ENCODE results near the gene TBC1D2. TPM values are rescaled to one million over a fixed set of nuclear protein-coding genes. Genes with fewer than 3 reads are reported as not detected.
A peak's percentile ranks its signal among the peaks of the same experiment; 100 is the strongest.

The TBC1D2 gene
- total and polyA plus RNA-seq, 2 experiments from 2014 or later = 3.7 to 6.8 TPM

DNA sequence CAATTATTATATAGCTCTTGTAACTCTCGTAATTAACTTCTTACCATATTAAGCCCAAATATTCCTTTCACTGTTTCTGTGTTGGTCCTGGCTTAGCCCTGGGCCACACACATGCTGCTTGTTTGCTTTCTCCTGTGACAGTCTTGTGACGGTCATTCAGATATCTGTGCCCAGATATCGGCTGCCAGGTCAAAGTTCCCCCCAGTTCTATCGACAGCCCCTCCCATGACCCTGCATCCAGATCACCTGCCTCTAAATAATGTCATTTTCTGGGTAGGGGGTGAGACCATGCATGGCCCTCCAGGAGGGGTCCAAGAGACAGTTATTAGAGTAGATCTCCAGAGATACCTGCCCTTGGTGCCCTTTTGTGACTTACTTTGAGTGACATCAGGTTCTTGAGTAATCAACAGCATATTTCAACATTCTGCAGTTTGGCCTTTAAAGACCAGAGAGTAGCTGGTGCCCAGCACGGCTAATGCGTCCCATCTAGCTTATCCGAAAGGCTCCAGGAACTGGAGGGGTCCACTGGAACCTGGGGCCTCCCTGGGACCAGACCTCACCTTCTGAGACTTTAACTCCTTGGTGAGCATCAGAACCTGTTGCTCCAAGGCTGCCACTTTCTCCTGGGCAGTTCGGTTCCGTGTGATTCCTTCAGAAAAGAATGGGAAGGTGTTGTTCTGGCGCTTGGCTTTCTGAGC is 26.9 kb downstream of the TBC1D2 start:
- Mint-ChIP-seq H3K27ac (peak overlapping the region; percentile 7; the same call in 1 of the 2 replicates), H3K27me3 (ENCODE audit: insufficient read depth, low read depth, poor library complexity) (peaks cover 2% of the 10 kb centered on the region), H3K9me3 (no peaks in the 10 kb centered on the region), H3K36me3 (ENCODE audit: low read depth) (peaks cover 9% of the 10 kb centered on the region; the same call in 2 of the 3 replicates), H3K4me3 (no peak overlapping the region), H3K4me1 (no peaks in the 10 kb centered on the region; the same call in 2 of the 3 replicates)
- DNase-seq (ENCODE audit: low spot score) (no peak), ATAC-seq (no peak)
- no peak overlapping the region for H3K4me2 ChIP-seq
- no peaks in the 10 kb centered on the region for H3K9me2 ChIP-seq (ENCODE audit: insufficient read depth)
- H2AFZ ChIP-seq = no peak overlapping the region
- H3K4me3 ChIP-seq = no peak overlapping the region
- no peaks in the 10 kb centered on the region for H3F3A ChIP-seq (replicated peaks; ENCODE audit: low read depth)
- H3K4me1 ChIP-seq (ENCODE audit: insufficient read depth) = no peaks in the 10 kb centered on the region
- H4K20me1 ChIP-seq (replicated peaks; ENCODE audit: insufficient read depth) = no peaks in the 10 kb centered on the region; the same call in 1 of the 2 replicates
- H3K79me2 ChIP-seq (replicated peaks; ENCODE audit: insufficient read depth) = no peaks in the 10 kb centered on the region
- TF ChIP-seq EZH2 (IDR thresholded peaks at IDR 0.05; ENCODE audit: low read depth, unreplicated experiment) = no peak
- no peak for TF ChIP-seq JUNB (IDR thresholded peaks at IDR 0.05; ENCODE audit: unreplicated experiment)
- TF ChIP-seq STAT1 (IDR thresholded peaks at IDR 0.05; ENCODE audit: unreplicated experiment) = no peak
- no peak for TF ChIP-seq ZNF331 (CRISPR knock-in tag; IDR thresholded peaks at IDR 0.05; ENCODE audit: low read depth)
- no peak for TF ChIP-seq CREB1 (CRISPR knock-in tag; IDR thresholded peaks at IDR 0.05; ENCODE audit: low read depth)
- no peak for TF ChIP-seq POLR2AphosphoS5 (IDR thresholded peaks at IDR 0.05; ENCODE audit: low read depth)
- no peak for TF ChIP-seq ZNF114 (CRISPR knock-in tag; IDR thresholded peaks at IDR 0.05)
- no peaks in the 10 kb centered on the region for H3K36me3 ChIP-seq (ENCODE audit: insufficient read depth)
- 0 out of 2 replicates have a peak overlapping the region, but pooled peaks have one; percentile 55 for H3K27ac ChIP-seq (ENCODE audit: low read depth)
- no peaks in the 10 kb centered on the region for H3K27me3 ChIP-seq (ENCODE audit: insufficient read depth)

DNA sequence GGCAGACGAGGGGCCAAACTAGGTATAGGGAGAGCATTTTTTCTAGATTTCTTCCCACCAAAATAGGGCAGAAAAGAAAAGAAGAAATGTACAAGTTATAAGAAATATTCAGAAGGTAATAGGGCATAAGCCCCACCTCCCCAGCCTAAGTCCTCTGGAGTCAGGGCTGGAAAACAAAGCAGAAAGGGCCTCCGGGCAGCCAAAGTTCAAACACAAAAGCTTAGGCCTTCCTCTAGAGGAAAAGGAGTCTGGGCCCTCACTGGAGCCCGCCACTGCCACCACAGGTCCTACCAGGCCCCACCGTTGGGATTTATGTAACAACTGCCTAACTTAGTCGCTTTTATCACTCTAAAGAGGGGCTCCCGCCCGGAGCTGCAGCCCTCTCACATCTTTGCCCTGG is 27.6 kb downstream of the TBC1D2 start:
- H3K9me3 Mint-ChIP-seq = no peaks in the 10 kb centered on the region
- Histone ChIP-seq H3K36me3 (ENCODE audit: insufficient read depth) (no peaks in the 10 kb centered on the region), H3K4me1 (ENCODE audit: insufficient read depth) (no peaks in the 10 kb centered on the region), H2AFZ (no peak overlapping the region), H3K4me2 (no peak overlapping the region), H4K20me1 (replicated peaks; ENCODE audit: insufficient read depth) (no peaks in the 10 kb centered on the region; the same call in 1 of the 2 replicates), H3K9me2 (ENCODE audit: insufficient read depth) (no peaks in the 10 kb centered on the region), H3K27me3 (ENCODE audit: insufficient read depth) (no peaks in the 10 kb centered on the region), H3F3A (replicated peaks; ENCODE audit: low read depth) (no peaks in the 10 kb centered on the region), H3K27ac (ENCODE audit: low read depth) (0 out of 2 replicates have a peak overlapping the region, but pooled peaks have one; percentile 55), H3K4me3 (no peak overlapping the region), H3K79me2 (replicated peaks; ENCODE audit: insufficient read depth) (no peaks in the 10 kb centered on the region)
- H3K4me3 Mint-ChIP-seq = no peak overlapping the region
- peaks cover 4% of the 10 kb centered on the region; the same call in 2 of the 3 replicates for H3K4me1 Mint-ChIP-seq
- H3K27ac Mint-ChIP-seq = no peak overlapping the region
- H3K36me3 Mint-ChIP-seq (ENCODE audit: low read depth) = peaks cover 13% of the 10 kb centered on the region; the same call in 2 of the 3 replicates
- ATAC-seq (no peak), DNase-seq (ENCODE audit: low spot score) (no peak)
- H3K27me3 Mint-ChIP-seq (ENCODE audit: insufficient read depth, low read depth, poor library complexity) = peaks cover 2% of the 10 kb centered on the region
- TF ChIP-seq JUNB (IDR thresholded peaks at IDR 0.05; ENCODE audit: unreplicated experiment) = no peak
- TF ChIP-seq EZH2 (IDR thresholded peaks at IDR 0.05; ENCODE audit: low read depth, unreplicated experiment) = no peak
- no peak for TF ChIP-seq POLR2AphosphoS5 (IDR thresholded peaks at IDR 0.05; ENCODE audit: low read depth)
- no peak for TF ChIP-seq EZH2phosphoT487 (IDR thresholded peaks at IDR 0.05; ENCODE audit: unreplicated experiment)
- TF ChIP-seq, protein P1, sequence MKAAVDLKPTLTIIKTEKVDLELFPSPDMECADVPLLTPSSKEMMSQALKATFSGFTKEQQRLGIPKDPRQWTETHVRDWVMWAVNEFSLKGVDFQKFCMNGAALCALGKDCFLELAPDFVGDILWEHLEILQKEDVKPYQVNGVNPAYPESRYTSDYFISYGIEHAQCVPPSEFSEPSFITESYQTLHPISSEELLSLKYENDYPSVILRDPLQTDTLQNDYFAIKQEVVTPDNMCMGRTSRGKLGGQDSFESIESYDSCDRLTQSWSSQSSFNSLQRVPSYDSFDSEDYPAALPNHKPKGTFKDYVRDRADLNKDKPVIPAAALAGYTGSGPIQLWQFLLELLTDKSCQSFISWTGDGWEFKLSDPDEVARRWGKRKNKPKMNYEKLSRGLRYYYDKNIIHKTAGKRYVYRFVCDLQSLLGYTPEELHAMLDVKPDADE (IDR thresholded peaks at IDR 0.05) = no peak
- TF ChIP-seq CREB1 (CRISPR knock-in tag; IDR thresholded peaks at IDR 0.05; ENCODE audit: low read depth) = no peak
- TF ChIP-seq ZNF114 (CRISPR knock-in tag; IDR thresholded peaks at IDR 0.05) = no peak
- no peak for TF ChIP-seq STAT1 (IDR thresholded peaks at IDR 0.05; ENCODE audit: unreplicated experiment)
- TF ChIP-seq, protein P2, sequence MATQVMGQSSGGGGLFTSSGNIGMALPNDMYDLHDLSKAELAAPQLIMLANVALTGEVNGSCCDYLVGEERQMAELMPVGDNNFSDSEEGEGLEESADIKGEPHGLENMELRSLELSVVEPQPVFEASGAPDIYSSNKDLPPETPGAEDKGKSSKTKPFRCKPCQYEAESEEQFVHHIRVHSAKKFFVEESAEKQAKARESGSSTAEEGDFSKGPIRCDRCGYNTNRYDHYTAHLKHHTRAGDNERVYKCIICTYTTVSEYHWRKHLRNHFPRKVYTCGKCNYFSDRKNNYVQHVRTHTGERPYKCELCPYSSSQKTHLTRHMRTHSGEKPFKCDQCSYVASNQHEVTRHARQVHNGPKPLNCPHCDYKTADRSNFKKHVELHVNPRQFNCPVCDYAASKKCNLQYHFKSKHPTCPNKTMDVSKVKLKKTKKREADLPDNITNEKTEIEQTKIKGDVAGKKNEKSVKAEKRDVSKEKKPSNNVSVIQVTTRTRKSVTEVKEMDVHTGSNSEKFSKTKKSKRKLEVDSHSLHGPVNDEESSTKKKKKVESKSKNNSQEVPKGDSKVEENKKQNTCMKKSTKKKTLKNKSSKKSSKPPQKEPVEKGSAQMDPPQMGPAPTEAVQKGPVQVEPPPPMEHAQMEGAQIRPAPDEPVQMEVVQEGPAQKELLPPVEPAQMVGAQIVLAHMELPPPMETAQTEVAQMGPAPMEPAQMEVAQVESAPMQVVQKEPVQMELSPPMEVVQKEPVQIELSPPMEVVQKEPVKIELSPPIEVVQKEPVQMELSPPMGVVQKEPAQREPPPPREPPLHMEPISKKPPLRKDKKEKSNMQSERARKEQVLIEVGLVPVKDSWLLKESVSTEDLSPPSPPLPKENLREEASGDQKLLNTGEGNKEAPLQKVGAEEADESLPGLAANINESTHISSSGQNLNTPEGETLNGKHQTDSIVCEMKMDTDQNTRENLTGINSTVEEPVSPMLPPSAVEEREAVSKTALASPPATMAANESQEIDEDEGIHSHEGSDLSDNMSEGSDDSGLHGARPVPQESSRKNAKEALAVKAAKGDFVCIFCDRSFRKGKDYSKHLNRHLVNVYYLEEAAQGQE (IDR thresholded peaks at IDR 0.05; ENCODE audit: unreplicated experiment) = no peak
- TF ChIP-seq, protein P3, sequence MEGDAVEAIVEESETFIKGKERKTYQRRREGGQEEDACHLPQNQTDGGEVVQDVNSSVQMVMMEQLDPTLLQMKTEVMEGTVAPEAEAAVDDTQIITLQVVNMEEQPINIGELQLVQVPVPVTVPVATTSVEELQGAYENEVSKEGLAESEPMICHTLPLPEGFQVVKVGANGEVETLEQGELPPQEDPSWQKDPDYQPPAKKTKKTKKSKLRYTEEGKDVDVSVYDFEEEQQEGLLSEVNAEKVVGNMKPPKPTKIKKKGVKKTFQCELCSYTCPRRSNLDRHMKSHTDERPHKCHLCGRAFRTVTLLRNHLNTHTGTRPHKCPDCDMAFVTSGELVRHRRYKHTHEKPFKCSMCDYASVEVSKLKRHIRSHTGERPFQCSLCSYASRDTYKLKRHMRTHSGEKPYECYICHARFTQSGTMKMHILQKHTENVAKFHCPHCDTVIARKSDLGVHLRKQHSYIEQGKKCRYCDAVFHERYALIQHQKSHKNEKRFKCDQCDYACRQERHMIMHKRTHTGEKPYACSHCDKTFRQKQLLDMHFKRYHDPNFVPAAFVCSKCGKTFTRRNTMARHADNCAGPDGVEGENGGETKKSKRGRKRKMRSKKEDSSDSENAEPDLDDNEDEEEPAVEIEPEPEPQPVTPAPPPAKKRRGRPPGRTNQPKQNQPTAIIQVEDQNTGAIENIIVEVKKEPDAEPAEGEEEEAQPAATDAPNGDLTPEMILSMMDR (conservative IDR thresholded peaks at IDR 0.05; ENCODE audit: low read depth in 2 of 2) = no peak
